Activated T-helper 1 cell treated with anti-CD3 and anti-CD28 coated beads, Interleukin-12 subunit alpha, Interleukin-12 subunit beta, Interleukin-2, Interleukin-4 antibody, amounts not matched to agents 30 ng/mL and 10 ng/mL and 1 ng/mL, durations not matched to agents 14 hours and 24 hours and 36 hours (primary cell): ENCODE data around the gene TBC1D2B. TPM values are rescaled to one million over a fixed set of nuclear protein-coding genes. Genes with fewer than 3 reads are reported as not detected.

Source experiments
- DNase-seq: peaks from one replicate; pipeline ENCODE4 v3.0.0; 2021; ENCODE audit warnings: low spot score
- H3K27ac Mint-ChIP-seq: one replicate; pipeline ENCODE4 v1.8.0; 2021; ENCODE audit warnings: mild to moderate bottlenecking, mixed read lengths
- H3K27me3 Mint-ChIP-seq: one replicate; pipeline ENCODE4 v1.8.0; 2022; ENCODE audit warnings: mild to moderate bottlenecking, moderate library complexity, mixed read lengths; ENCODE audit not compliant: insufficient read depth
- H3K36me3 Mint-ChIP-seq: one replicate; pipeline ENCODE4 v1.8.0; 2021; ENCODE audit warnings: low read depth, mixed read lengths
- H3K4me1 Mint-ChIP-seq: one replicate; pipeline ENCODE4 v1.8.0; 2021; ENCODE audit warnings: low read depth, mixed read lengths
- H3K4me3 Mint-ChIP-seq: one replicate; pipeline ENCODE4 v1.8.0; 2021; ENCODE audit warnings: mild to moderate bottlenecking, moderate library complexity, mixed read lengths
- H3K9me3 Mint-ChIP-seq: one replicate; pipeline ENCODE4 v1.8.0; 2021; ENCODE audit warnings: mixed read lengths
- intact Hi-C: fragments of 100-400 bp; cut with micrococcal nuclease; formaldehyde crosslinking; loops from one replicate; pipeline ENCODE4 v1.15.1; 2024
- total RNA-seq: library from RNA; stranded (reverse); gene quantifications from 2 replicates; pipeline ENCODE4 v1.2.3, GENCODE V29; 2022

TBC1D2B gene
- total RNA-seq, 1 donor from 2014 or later, result 60.8 TPM

DNA sequence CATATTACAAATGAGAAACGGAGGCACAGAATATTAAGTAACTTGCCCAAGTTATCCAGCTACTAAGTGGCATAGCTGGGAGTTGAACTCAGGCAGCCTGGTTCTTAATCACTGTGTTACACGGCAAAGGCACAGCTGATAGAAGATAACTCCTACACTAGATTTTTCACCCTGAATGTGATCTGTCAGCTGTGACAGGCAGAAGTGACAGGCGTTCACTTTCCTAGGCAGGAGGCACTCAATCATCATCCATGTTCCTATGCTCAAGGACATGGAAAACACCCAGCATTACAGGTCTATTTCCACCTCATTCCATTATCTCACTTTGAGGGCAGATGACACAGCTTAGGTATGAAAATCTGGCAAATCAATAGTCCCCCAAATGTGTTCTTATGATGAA is 35.6 kb downstream of the TBC1D2B start:
- H3K27me3 Mint-ChIP-seq, result no peaks in the 10 kb centered on the region
- intact Hi-C loops, result no loop called here
- no peak for DNase-seq
- H3K36me3 Mint-ChIP-seq, result peaks cover 52% of the 10 kb centered on the region
- H3K4me3 Mint-ChIP-seq, result no peak overlapping the region
- no peaks in the 10 kb centered on the region for H3K9me3 Mint-ChIP-seq
- peaks cover 91% of the 10 kb centered on the region for H3K4me1 Mint-ChIP-seq
- peak overlapping the region; percentile 43 for H3K27ac Mint-ChIP-seq

DNA sequence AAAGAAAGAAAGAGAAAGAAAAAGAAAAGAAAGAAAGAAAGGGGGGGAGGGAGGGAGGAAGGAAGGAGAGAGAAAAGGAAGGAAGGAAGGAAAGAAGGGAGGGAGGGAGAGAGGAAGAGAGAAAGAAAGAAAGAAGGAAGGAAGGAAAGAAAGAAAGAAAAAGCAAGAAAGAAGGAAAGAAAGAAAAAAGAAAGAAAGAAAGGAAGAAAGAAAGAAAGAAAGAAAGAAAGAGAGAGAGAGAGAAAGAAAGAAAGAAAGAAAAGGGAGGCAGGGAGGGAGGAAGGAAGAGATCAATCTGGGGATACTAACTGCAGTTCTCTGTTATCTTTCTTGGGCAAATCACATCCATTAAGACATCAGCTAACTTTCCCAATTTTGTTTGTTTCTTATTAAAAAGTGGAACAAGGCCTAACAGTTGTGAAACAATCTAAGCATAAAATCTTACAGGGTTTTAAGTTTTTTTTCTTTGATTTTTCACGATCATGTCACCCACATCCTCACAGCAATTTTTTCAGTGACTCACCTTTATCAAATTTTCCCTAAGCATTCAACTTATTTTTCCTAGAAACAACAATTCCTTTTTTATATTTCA is 36.8 kb downstream of the TBC1D2B start:
- intact Hi-C loops, result no loop called here
- no peaks in the 10 kb centered on the region for H3K27me3 Mint-ChIP-seq
- no peaks in the 10 kb centered on the region for H3K9me3 Mint-ChIP-seq
- no peak for DNase-seq
- peak overlapping the region; percentile 81 for H3K27ac Mint-ChIP-seq
- peaks cover 92% of the 10 kb centered on the region for H3K4me1 Mint-ChIP-seq
- peaks cover 50% of the 10 kb centered on the region for H3K36me3 Mint-ChIP-seq
- H3K4me3 Mint-ChIP-seq, result no peak overlapping the region

DNA sequence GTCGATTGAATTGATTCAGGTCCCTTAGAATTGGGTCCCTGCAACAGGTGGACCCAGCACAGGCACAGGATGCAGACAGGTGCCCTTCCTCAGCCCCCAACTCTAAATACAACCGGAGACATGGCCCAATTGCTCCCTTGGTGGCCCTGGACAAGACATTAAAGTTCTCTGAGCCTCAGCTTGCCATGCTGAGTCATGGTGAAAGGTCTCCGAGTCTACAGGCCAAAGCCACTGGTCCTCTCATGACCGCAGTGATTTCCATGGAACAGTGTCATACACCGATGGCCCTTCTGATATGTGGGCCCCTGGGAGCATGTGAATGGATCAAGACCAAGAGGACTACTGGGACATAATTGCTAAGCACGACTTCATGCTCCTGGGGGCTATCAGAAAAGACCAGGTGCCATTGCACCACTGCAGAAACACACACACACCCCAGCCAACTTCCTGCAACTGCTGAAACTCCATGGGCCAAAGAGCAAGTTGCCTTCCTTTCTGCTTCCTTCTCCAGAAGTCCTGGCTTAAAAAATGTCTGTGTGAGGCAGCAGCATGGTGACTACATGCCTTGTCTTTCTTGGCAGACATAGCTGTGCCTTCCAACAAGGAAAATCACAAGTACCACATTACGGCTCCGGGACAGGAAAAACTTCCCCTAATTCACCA is 38.8 kb downstream of the TBC1D2B start:
- no peak for DNase-seq
- intact Hi-C loops, result no loop called here
- Mint-ChIP-seq H3K4me3 (no peak overlapping the region), H3K4me1 (peaks cover 94% of the 10 kb centered on the region), H3K27me3 (no peaks in the 10 kb centered on the region), H3K9me3 (no peaks in the 10 kb centered on the region), H3K27ac (peak overlapping the region; percentile 89), H3K36me3 (peaks cover 46% of the 10 kb centered on the region)

DNA sequence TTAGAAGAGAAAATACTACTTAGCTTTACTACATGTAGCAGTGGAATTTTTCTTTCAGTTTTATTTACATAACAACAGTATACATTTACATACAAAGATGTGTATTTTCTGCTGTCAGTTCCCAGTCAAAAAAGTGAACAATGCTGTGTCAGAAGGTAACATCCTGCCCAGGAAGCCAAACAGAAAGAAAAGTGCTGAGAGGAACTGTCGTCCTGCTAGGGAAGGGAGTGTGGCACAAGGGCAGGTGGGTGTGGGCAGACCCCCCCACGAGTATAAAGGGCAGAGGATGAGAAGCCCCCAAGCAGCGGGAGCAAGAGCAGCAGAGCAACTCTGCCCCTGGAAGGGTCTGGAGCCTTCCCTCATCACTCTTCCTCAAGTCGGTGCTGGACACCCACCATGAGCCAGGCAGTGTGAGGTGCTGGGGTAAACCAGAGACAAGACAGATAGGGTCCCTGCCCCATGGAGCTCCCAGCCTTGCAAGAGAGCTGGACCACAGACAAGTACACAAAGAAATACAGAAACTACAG is 39.7 kb downstream of the TBC1D2B start:
- Mint-ChIP-seq H3K9me3 (no peaks in the 10 kb centered on the region), H3K4me3 (peak overlapping the region; percentile 52), H3K36me3 (peaks cover 42% of the 10 kb centered on the region), H3K27me3 (no peaks in the 10 kb centered on the region), H3K27ac (peak overlapping the region; percentile 89), H3K4me1 (peaks cover 96% of the 10 kb centered on the region)
- intact Hi-C loops, result no loop called here
- no peak for DNase-seq

DNA sequence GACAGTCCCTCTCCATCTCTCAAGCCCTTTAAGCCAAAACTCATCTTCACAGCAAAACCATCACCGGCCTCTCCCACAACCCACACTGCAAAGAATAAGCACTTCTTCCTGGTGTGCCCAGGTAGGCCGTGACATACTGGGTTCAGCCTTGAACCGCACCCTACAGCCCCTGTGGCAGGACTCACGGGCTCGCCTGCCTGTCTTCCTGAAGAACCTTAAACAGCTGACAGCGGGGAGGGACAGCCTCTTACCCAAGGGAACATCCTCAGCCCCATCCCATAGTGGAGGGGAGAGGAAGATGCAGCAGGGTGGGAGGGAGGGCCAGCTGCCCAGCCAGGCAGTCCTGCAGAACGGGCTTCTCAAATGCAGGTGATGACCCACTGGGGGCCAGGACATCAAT is 40.2 kb downstream of the TBC1D2B start:
- peak overlapping the region; percentile 72 for H3K27ac Mint-ChIP-seq
- H3K36me3 Mint-ChIP-seq, result peaks cover 39% of the 10 kb centered on the region
- H3K4me3 Mint-ChIP-seq, result peak overlapping the region; percentile 3
- H3K9me3 Mint-ChIP-seq, result no peaks in the 10 kb centered on the region
- H3K27me3 Mint-ChIP-seq, result no peaks in the 10 kb centered on the region
- H3K4me1 Mint-ChIP-seq, result peaks cover 96% of the 10 kb centered on the region
- no peak for DNase-seq
- intact Hi-C loops, result no loop called here

DNA sequence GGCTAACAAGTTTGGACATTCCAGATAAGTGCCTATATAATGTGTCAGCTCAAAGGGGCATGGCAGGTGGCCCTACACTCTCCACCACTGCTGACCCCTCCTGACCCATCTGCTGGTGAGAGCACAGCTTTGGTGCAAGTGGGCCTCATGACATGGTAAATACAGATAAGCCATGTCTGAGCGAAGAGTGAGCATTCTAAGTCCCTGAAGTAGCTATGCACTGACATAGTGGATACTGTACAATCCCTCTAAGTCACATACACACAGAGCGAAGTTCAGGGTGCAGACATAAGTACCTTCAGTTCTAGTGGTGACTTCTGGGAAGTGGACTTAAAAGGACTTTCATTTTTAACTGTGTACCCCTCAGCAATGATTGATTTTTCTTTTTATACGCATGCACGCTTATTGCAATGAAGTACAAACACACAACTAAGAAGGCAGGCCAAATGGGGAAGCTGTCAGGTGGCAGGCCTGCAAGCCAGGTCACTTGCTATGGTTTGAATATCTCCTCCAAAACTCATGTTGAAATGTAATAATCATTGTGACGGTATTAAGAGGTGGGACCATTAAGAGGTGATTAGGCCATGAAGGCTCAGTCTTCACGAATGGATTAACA is 41.5 kb downstream of the TBC1D2B start:
- no peaks in the 10 kb centered on the region for H3K9me3 Mint-ChIP-seq
- peaks cover 94% of the 10 kb centered on the region for H3K4me1 Mint-ChIP-seq
- peak overlapping the region; percentile 84 for H3K27ac Mint-ChIP-seq
- intact Hi-C loops, result no loop called here
- no peaks in the 10 kb centered on the region for H3K27me3 Mint-ChIP-seq
- peak overlapping the region; percentile 17 for H3K4me3 Mint-ChIP-seq
- peaks cover 38% of the 10 kb centered on the region for H3K36me3 Mint-ChIP-seq
- no peak for DNase-seq

DNA sequence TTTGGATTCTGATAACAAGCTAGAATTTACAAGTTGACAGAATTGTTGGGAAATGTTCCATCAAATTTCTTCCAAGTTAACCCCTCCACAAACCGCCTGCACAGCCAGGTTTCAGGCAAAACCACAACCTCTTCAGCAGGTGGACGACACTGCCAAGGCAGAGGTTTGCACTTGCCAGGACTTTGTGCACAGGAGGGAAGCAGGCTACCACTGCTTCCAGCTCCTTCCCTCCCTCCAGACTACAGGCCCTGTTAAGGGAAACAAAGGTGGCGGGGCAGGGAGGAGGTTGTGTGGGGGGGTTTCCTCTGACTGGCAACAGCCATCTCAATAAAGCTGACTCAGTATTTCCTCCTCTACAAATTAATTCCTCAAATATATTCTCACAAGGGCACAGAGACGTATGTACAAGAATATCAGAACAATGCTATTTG is 42.2 kb downstream of the TBC1D2B start:
- intact Hi-C loops, result no loop called here
- Mint-ChIP-seq H3K4me1 (peaks cover 91% of the 10 kb centered on the region), H3K9me3 (no peaks in the 10 kb centered on the region), H3K4me3 (peak overlapping the region; percentile 17), H3K27me3 (no peaks in the 10 kb centered on the region), H3K27ac (peak overlapping the region; percentile 84), H3K36me3 (peaks cover 42% of the 10 kb centered on the region)
- DNase-seq, result no peak

DNA sequence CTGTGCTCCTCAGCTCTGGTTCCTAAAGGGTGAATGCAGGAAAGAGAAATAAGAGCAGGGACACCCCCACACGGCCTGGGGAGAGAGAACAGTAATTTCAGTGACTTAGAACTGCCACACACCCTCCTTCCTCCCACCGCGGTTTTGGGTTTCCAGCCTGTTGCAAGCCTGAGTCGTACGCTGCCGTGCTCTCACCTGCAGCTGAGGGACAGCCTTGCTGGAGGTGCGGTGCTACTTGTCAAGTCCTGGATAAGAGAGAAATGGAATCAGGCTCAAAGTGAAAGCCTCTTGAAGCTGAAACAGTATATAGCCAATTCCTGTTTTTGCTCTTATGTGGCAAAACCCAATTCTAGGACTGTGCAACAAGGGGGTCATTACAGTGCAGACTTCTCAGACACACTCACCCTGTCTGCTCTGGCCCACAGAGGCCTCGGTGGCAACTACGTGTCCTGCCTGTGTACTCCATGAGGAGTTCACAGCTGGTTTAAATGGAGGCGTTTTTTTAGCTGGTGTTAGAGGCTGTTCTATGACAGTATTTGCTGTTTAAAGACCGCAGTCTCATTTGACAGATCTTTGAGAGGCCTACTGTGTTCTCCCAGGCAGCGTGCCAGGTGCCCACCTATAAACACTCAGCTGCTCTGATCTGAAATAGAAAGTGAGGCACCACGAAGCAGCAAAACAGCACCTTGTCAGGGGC is 42.9 kb downstream of the TBC1D2B start:
- DNase-seq, result peak; percentile 79
- Mint-ChIP-seq H3K36me3 (peaks cover 39% of the 10 kb centered on the region), H3K4me1 (peaks cover 84% of the 10 kb centered on the region), H3K9me3 (no peaks in the 10 kb centered on the region), H3K27ac (peak overlapping the region; percentile 84), H3K27me3 (no peaks in the 10 kb centered on the region), H3K4me3 (peak overlapping the region; percentile 17)
- intact Hi-C loops, result loop anchor here (1.0 kb wide), 4 partner anchors 10 to 74 kb away; partner anchors contain the start of gene TBC1D2B

DNA sequence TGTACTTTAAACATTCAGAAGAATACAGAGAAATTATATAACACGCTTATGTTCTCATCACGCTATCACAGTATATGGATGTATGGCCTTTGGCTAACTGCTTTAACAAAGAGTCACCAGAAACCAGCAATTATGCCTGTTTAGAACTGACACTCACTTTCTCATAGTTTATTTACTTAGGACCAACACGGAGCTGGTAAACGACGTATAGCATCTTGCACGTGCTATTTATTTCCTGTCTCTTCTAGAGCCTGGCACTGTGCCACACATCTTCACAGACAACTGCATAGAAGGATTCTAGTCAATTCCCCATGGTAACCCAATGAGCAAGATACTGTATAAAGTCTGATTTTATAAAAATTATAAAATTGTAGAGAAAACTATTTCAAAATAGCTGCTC is 43.6 kb downstream of the TBC1D2B start:
- intact Hi-C loops, result loop anchor here (1.0 kb wide), 4 partner anchors 10 to 74 kb away; partner anchors contain the start of gene TBC1D2B
- H3K4me1 Mint-ChIP-seq, result peaks cover 76% of the 10 kb centered on the region
- peak overlapping the region; percentile 69 for H3K27ac Mint-ChIP-seq
- H3K27me3 Mint-ChIP-seq, result no peaks in the 10 kb centered on the region
- H3K4me3 Mint-ChIP-seq, result peak overlapping the region; percentile 28
- peaks cover 34% of the 10 kb centered on the region for H3K36me3 Mint-ChIP-seq
- H3K9me3 Mint-ChIP-seq, result no peaks in the 10 kb centered on the region
- DNase-seq, result no peak

DNA sequence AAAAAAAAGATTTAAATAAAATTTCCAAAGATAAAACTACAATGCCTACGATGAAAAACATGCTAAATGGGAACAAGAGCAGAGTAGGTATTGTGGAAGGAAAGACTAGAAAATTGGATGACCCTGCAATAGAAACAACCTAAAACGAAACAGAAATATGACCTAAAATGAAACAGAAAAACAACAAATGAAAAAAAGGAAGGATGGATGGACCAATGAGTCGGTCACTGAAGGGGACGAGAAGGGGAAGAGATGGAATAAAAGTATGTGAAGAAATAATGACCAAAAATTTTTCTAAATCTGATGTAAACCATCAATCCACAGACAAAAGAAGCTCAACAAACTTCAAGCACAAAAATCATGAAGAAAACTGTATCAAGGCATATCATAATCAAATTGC is 44.8 kb downstream of the TBC1D2B start:
- intact Hi-C loops, result no loop called here
- DNase-seq, result no peak
- H3K4me3 Mint-ChIP-seq, result no peak overlapping the region
- H3K27ac Mint-ChIP-seq, result peak overlapping the region; percentile 24
- H3K9me3 Mint-ChIP-seq, result no peaks in the 10 kb centered on the region
- H3K36me3 Mint-ChIP-seq, result peaks cover 31% of the 10 kb centered on the region
- H3K4me1 Mint-ChIP-seq, result peaks cover 64% of the 10 kb centered on the region
- no peaks in the 10 kb centered on the region for H3K27me3 Mint-ChIP-seq

DNA sequence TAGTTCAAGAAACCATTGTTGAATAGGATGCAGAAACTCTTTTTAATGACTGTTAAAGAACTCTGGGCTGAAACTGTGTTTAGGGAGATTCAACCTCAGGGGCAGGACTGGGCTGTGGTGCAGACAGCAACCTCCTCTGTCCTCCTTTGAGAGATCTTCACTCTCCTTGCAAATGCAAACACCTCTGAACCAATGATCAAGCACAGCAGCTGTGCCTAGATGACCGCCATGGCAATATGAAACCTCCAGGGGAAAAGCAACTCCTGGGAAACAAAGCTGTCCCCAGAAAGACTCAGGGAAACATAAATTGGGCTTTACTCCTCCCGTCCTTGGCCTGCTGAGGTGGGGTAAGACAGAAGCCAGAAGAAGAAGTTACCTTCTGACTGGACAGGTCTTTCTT is 52.6 kb downstream of the TBC1D2B start:
- H3K4me3 Mint-ChIP-seq, result no peak overlapping the region
- intact Hi-C loops, result no loop called here
- H3K27me3 Mint-ChIP-seq, result no peaks in the 10 kb centered on the region
- H3K36me3 Mint-ChIP-seq, result peaks cover 52% of the 10 kb centered on the region
- DNase-seq, result no peak
- H3K9me3 Mint-ChIP-seq, result no peaks in the 10 kb centered on the region
- peak overlapping the region; percentile 18 for H3K27ac Mint-ChIP-seq
- peaks cover 14% of the 10 kb centered on the region for H3K4me1 Mint-ChIP-seq

DNA sequence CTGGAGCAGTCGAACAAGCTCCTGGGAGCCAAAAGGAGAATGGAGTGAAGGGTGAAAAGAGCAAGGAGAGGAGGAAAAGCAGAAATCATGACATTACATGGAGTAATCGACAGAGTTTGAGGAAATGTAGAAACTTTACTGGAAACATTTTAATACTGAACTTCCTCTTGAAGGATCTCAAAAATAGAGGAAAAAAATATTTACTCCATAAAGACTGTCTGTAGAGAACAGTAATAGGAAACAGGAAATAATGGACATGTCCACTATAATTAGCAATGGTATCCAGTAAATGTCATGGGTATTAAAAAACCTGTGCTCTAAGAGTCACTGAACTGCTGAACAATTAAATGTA is 53.0 kb downstream of the TBC1D2B start:
- Mint-ChIP-seq H3K4me1 (peaks cover 15% of the 10 kb centered on the region), H3K36me3 (peaks cover 53% of the 10 kb centered on the region), H3K4me3 (no peak overlapping the region), H3K27ac (peak overlapping the region; percentile 18), H3K27me3 (no peaks in the 10 kb centered on the region), H3K9me3 (no peaks in the 10 kb centered on the region)
- intact Hi-C loops, result no loop called here
- no peak for DNase-seq
